Activated T-cell treated with anti-CD3 and anti-CD28 coated beads for 1 hour (primary cell): Measurements from ENCODE around the gene FOXL1.

Experiments
- DNase-seq: peaks from one replicate; pipeline ENCODE4 v3.0.0-alpha.2; 2020; ENCODE audit warnings: low read depth

The FOXL1 gene

GRCh38 chr16:86568677-86569623 is 9.4 kb upstream of the FOXL1 start:
- DNase-seq, result no peak

GRCh38 chr16:86569701-86570447 is 8.5 kb upstream of the FOXL1 start:
- DNase-seq, result no peak

GRCh38 chr16:86570558-86571529 is 7.5 kb upstream of the FOXL1 start:
- no peak for DNase-seq

- no peak for DNase-seq
These were observed 6.8 kb upstream of the FOXL1 start for GRCh38 chr16:86571530-86571915.

- no peak for DNase-seq
These were observed 6.3 kb upstream of the FOXL1 start for GRCh38 chr16:86572041-86572521.

GRCh38 chr16:86572606-86573005 is 5.7 kb upstream of the FOXL1 start:
- no peak for DNase-seq

- DNase-seq, result no peak
These were observed 5.1 kb upstream of the FOXL1 start for GRCh38 chr16:86573215-86573614.

- DNase-seq, result no peak
These were observed 4.5 kb upstream of the FOXL1 start for GRCh38 chr16:86573646-86574508.

- no peak for DNase-seq
These were observed 3.7 kb upstream of the FOXL1 start for GRCh38 chr16:86574646-86575045.

- DNase-seq, result no peak
These were observed 3.2 kb upstream of the FOXL1 start for GRCh38 chr16:86575095-86575685.

GRCh38 chr16:86575754-86576557 is 2.4 kb upstream of the FOXL1 start:
- DNase-seq, result no peak

- DNase-seq, result no peak
These were observed 1.6 kb upstream of the FOXL1 start for GRCh38 chr16:86576591-86577313.

- no peak for DNase-seq
These were observed 906 bp upstream of the FOXL1 start for GRCh38 chr16:86577314-86577971.

GRCh38 chr16:86578611-86579267 is 390 bp downstream of the FOXL1 start:
- DNase-seq, result no peak

GRCh38 chr16:86579268-86580062 is 1.1 kb downstream of the FOXL1 start:
- DNase-seq, result no peak

- DNase-seq, result no peak
These were observed 1.9 kb downstream of the FOXL1 start for GRCh38 chr16:86580063-86580790.
